Fibroblast of the aortic adventitia (primary cell): Measurements from ENCODE around the gene SLC6A7. TPM values are rescaled to one million over a fixed set of nuclear protein-coding genes. Genes with fewer than 3 reads are reported as not detected.

Source experiments
- DNase-seq: peaks from one replicate; pipeline ENCODE4 v3.0.0-alpha.2; 2010; ENCODE audit warnings: low read depth
- H3K4me3 ChIP-seq: 2 replicates; pipeline ENCODE4 v1.5.1; 2011; ENCODE audit warnings: low read depth, mild to moderate bottlenecking, control low read depth, low read length, moderate library complexity
- total RNA-seq: library from RNA; depleted of rRNA; stranded (reverse); fragments of >200 nt; gene quantifications from 2 replicates; pipeline ENCODE4 v1.2.3, GENCODE V29; 2012; ENCODE audit warnings: low replicate concordance
- TF ChIP-seq, protein P1 (sequence below): IDR thresholded peaks from 2 replicates; pipeline ENCODE4 v1.5.1; 2011; ENCODE audit warnings: mild to moderate bottlenecking, low read length, control low read depth, inconsistent platforms; ENCODE audit not compliant: insufficient read depth

Gene SLC6A7
- total RNA-seq, 1 donor, result not detected

GRCh38 chr5:150149618-150150017 lies 40.2 kb upstream of the SLC6A7 start:
- H3K4me3 ChIP-seq, result no peak overlapping the region
- TF ChIP-seq, protein P1, sequence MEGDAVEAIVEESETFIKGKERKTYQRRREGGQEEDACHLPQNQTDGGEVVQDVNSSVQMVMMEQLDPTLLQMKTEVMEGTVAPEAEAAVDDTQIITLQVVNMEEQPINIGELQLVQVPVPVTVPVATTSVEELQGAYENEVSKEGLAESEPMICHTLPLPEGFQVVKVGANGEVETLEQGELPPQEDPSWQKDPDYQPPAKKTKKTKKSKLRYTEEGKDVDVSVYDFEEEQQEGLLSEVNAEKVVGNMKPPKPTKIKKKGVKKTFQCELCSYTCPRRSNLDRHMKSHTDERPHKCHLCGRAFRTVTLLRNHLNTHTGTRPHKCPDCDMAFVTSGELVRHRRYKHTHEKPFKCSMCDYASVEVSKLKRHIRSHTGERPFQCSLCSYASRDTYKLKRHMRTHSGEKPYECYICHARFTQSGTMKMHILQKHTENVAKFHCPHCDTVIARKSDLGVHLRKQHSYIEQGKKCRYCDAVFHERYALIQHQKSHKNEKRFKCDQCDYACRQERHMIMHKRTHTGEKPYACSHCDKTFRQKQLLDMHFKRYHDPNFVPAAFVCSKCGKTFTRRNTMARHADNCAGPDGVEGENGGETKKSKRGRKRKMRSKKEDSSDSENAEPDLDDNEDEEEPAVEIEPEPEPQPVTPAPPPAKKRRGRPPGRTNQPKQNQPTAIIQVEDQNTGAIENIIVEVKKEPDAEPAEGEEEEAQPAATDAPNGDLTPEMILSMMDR, result no peak
- DNase-seq, result no peak

- TF ChIP-seq, protein P1, result no peak
- peak overlapping the region; percentile 99 for H3K4me3 ChIP-seq
- peak; percentile 53 for DNase-seq
Measured at GRCh38 chr5:150152636-150153462, 37.0 kb upstream of the SLC6A7 start.

- peak overlapping the region; percentile 99 for H3K4me3 ChIP-seq
- TF ChIP-seq, protein P1, result no peak
- DNase-seq, result no peak
Measured at GRCh38 chr5:150153483-150153882, 36.4 kb upstream of the SLC6A7 start.

DNA sequence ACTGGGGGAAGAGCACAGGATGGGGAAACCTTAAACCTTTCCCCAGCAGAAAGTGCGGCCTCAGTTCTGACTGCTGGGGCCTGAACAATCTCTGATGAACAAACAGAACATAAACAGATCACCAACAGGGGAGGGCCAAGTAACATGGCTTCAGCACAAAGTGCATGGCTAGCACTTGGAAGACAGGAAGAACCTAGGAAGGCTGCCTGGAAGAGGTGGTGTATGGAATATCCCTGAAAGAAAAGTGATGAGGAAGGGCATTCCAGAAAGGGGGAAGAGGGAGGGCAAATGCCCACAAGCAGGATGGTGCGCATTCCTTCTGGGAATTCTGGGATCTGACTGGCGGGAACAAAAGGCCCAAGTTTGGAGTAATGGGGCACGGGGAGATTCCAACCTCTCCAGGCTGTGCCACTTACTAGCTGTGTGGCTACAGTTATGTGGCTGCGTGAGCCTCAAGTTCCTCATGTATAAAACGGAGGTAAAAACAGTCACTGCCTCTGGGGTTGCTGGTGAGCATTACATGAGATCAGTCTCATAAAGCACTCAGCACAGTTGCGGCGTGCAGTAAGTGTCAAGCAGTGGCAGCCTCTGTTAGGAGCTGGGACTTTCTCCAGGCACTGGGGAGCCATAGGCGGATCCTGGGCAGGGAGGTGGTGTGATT lies 35.8 kb upstream of the SLC6A7 start:
- H3K4me3 ChIP-seq, result peak overlapping the region; percentile 99
- TF ChIP-seq, protein P1, result peak; percentile 48
- peak; percentile 78 for DNase-seq

DNA sequence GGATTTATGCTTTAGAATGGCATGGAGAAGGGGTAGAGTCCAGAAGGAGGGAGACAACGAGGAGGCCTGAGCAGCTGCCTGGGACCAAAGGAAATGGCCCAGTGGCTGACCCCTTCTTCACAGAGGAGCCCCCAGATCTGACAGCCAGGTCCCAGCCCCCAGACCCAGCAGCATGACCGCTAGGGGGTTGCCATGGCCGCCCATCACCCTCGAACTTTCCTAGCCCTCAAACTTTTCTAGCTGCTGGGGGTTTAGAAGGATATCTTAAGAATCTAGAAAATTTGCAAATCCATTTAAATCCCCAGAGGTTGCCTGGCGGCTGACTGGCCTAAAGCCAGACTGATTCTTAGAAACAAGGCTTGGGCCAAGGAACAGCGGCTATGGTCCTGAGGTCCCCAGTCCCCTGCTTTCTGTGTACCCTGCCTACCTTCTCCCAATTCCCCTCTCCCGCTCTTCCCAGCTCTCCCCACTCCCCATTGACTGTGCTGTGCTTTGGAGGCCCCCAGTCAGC lies 35.2 kb upstream of the SLC6A7 start:
- no peak for DNase-seq
- TF ChIP-seq, protein P1, result peak; percentile 26
- peak overlapping the region; percentile 99 for H3K4me3 ChIP-seq

DNA sequence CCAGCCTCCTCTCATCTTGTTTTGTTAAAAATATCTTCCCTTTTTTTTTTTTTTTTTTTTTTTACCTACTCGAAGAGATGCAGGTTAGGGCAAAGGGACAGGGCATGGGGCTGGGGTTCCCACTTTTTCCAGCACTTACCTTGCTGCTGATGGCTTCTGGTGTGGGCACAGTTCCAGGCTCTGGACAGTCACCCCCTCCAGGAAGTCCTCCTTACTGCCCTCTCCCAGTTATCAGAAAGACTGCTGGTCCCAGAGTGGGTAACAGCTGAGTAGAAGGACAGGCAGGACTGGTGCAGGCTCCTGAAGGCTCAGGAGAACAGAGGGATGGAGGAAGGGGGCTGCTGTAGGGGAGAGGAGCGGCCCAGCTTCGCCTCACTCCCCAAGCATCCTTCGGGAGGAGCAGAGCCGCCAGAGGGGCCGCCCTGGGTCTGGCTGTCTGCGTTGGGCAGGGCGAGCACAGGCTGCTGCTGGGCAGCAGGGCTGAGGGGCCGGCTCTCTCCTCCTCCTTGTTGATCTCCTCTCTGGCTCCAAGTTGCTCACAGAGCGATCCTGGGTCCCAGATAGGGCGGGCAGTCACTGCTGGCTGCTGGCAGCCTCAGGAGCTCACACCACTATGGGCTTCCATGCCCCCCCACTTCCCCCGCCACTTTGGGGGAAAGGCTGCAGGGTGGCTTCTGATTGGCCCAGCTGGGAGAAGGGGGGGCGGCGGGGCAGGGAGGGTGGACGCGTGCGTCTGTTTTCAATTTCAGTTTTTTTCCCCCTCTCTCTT lies 34.4 kb upstream of the SLC6A7 start, which contains the start of gene PDGFRB:
Gene PDGFRB, minus strand, starts transcription at position 588 of the 769 bp plus-strand sequence. CDS start 18,798 bp downstream, outside the sequence.
- TF ChIP-seq, protein P1, result no peak
- peak within 1 kb of the TSS; percentile 99 for H3K4me3 ChIP-seq
- DNase-seq, result peak; percentile 97
